C4-2B (cell line): Measurements from ENCODE around the gene GRIK4.

Experiments
- CTCF ChIP-seq: fragments of 450-650 bp; conservative IDR thresholded peaks from 2 replicates; pipeline ENCODE4 v1.5.1; 2017; ENCODE audit warnings: mild to moderate bottlenecking
- ZFX ChIP-seq: fragments of 450-650 bp; IDR thresholded peaks from 2 replicates; pipeline ENCODE4 v1.6.1; 2017

- TF ChIP-seq CTCF (no peak), ZFX (no peak)
Measured at GRCh38 chr11:120625565-120625964, 114.0 kb downstream of the GRIK4 start.
